Stimulated activated CD4-positive, alpha-beta T cell treated with anti-CD3 and anti-CD28 coated beads, Interleukin-1b, Interleukin-23, amount 100 ng/mL, for 4 hours (primary cell): ENCODE measurements around the gene COL11A2.
A peak's percentile ranks its signal among the peaks of the same experiment; 100 is the strongest.
"Not testable (repeated sequence)": the region's sequence is repeated elsewhere in the genome, so short reads cannot be mapped to it uniquely, and the experiment has no call there.

ENCODE experiments used
- DNase-seq, 2 donors: peaks; one replicate each; pipeline ENCODE4 v3.0.0-alpha.2; 2020; ENCODE audit warnings: low read depth in 2 of 2

COL11A2 gene

DNA sequence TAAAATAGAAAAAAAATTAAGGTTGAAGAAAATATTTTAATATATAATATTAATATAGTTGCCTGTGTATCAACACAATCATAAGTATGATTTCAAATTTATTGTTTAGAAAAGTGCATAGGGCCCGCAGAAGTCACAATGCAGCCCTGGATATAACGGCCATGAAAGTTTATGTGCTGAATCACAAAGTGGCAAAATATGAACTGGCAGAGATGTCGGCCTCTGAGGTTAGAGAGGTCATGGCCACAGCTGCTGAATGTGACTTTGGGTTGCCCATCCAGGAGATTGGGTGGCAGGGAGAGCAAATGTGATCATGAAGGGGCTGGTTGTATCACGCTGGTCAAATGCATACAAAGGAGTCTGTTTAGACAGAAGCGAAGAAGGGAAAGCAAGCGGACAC, 35.7 kb downstream of the COL11A2 start:
- no peak for DNase-seq

DNA sequence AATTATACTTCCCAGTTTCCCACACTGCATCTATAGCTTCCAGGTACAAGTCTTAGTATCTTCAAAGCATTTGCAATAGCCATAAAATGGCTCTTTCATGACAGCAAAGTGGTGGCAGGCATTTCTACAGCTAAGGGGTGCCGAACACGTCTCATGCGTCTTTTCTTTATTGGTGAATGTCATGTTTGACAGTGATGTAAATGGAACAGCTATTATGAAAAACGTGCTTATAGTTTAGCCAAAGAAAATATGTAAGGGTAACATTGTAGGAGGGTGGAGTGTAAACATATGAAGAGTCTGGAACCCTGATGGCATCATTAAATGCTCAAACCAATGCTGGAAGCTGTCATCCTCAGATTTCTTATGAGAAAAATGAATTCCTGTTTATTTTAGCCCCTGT, 37.9 kb downstream of the COL11A2 start:
- no peak for DNase-seq

DNA sequence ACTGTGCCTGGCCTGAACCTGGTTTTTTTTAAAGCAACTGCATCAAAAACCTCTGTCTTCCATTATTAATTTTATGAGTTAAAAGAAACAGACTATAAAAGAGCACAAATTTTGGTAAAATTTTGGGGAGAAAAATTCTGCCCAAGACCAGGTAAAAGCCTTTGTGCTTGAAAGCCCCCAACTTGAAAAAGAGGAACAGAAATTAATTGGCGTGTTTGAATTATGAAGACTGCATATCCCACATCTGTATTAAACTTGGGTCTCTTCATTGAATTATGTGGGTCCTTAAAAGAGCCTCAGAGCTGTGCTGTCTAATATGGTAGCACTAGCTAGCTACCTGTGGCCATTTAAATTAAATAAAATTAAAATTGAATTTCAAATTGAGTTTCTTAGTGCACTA, 41.2 kb downstream of the COL11A2 start:
- DNase-seq = no peak

DNA sequence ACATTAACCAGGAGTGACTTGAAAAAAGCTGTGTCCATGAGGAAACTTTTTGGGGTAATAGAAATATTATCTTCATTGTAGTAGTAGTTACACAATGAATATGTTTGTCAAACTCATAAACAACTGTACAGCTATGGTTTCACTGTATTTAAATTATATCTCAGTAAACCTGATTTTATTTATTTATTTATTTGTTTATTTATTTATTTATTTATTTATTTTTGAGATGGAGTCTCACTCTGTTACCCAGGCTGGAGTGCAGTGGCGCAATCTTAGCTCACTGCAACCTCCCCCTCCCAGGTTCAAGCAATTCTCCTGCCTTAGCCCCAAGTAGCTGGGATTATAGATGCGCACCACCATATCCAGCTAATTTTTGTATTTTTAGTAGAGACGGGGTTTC, 41.7 kb downstream of the COL11A2 start:
- DNase-seq = not testable (repeated sequence)

DNA sequence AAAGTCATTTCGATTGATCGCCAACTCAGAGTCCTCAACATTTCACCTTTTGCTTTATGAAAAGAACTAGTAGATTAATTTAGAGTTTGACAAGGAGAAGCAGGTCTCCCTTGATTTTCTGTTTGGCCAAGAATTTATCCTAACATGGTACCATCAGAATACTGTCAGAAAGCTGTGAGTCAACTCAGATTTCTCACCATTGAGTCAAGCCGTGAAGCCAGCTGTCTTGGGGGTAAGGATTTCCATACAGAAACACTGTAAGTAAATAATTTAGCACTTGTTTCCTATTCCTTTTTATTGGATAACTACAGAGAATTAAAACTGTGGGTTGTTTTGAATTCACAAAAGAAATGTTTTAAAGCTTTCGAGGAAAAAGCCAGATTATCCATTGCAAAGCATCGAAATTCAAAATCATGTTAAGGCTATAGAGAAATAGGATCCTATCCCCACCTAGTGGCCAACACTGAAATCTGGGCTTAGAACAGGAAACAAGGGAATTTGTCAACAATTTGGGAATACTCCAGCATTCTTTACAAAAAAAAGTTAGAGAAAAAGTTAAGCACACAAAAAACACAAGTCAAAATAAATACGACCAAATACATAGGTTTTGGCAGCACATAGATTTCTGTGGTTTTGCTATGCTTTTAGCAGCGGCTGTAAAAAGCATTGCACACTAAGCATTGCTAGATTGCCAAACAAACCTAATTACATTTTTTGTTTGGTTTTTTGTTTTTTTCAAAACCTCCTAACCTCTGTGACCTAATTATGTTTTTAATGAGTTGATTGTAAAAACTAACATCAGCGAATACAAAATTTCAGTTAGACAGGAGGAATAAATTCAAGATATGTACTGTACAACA, 44.2 kb downstream of the COL11A2 start:
- no peak for DNase-seq

DNA sequence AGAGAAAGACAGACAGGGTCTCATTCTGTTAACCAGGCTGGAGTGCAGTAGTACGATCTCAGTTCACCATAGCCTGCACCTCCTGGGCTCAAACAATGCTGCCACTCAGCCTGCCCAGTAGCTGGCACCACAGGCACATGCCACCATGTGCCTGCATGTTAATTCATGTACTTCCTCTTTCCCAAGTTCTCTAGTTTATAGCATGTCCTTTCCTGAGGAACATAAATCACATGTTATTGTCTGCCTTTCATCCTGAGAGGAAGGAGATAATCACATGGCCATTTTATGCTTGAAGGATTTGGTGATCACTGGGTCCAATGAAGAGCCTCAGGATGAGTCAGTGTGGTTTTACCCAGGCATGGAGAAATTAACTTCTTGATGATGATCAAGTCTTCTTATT, 47.9 kb downstream of the COL11A2 start:
- DNase-seq = no peak

DNA sequence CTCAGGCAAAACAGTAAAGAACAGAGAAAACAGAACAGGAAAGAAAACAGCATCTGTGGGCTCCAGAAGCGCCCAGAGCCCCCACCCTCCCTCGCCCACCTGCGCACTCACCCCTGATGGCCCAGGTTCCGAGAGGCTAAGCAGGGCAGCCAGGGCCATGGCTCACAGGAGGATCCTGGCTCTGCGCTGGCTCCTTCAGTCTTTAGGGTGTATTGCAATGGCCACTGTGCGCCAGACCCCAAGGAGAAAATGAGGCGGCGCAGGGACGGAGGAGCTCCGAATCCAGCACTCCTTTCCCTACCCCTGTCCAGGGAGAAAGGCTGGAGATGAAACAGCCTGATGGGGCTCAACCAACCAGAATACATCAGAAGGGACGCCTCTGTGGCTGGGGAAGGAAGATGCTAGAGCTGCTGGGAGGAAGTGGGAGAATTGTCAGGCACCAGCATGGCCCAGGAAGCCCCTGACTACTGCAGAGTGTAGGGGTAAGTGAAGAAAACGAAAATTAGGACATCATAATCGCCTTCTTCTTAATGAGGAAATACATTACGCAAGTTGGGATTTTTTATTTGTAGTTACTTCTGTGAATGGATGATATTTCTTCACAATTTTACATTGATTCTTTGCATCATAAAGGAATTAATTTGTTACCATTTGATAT, 49.0 kb downstream of the COL11A2 start:
- no peak for DNase-seq

DNA sequence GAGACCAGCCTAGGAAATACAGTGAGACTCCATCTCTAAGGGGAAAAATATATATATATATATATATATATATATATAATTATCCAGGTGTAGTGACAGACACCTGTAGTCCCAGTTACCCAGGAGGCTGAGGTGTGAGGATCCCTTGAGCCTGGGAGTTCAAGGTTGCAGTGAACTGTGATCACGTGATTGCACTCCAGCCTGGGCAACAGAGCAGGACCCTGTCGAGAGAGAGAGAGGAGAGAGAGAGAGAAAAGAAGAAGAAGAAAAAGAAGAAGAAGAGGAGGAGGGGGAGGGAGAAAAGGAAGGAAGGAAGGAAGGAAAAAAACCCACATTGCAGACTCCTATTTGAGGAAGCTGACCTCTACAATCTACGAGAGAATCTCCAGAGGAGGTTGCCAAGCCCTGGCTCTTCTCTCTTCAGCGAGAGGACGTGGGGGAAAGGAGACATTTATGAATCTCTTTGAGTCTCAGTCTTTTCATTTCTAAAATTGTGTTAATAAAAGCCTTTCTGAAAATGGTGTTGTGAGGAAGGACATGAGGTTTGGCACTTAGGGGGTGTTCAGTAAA, 49.7 kb downstream of the COL11A2 start:
- no peak for DNase-seq

DNA sequence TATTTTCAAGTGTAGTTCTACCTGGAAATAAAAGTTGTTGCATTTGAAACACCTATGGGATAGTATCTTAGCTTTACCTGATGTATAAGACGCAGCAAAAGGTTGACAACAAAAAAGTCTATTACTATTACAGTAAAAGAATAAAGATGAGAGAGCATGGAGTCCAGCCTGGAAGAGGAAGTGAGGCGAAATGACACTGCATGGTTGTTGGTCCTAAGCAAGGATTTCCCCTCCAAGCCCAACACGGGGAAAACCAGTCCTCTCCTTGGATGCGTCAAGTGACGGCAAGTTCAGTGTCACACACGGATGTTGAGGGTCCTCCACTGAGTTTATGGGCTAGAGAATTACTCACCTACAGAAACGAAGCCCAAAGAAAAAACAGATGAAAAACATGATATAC, 51.7 kb downstream of the COL11A2 start:
- DNase-seq = no peak

DNA sequence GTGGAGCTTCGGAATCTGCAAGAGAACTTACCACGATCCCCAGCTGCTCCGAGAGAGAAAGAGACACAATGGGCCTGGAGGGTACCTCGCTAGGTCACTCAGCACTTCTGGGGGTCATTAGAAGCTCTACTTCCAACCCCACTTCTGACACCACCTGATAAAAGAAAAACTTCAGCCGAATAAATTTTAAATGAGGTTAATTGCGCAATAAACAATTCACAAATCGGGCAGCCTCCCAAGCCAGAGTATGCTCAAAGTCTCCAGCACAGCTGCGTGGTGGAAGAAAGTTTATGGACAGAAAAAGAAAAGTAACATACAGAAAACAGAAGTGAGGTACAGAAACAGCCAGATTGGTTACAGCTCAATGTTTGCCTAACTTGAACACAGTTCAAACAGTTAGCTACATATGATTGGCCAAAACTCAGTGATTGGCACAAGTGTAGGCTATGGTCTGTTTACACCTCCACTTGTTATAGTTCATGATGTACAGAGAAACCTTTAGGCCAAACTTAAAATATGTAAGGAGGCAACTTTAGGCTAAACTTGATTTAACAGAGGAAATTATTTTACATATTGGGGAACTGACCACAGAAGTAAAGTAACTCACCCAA, 52.6 kb downstream of the COL11A2 start:
- no peak for DNase-seq

DNA sequence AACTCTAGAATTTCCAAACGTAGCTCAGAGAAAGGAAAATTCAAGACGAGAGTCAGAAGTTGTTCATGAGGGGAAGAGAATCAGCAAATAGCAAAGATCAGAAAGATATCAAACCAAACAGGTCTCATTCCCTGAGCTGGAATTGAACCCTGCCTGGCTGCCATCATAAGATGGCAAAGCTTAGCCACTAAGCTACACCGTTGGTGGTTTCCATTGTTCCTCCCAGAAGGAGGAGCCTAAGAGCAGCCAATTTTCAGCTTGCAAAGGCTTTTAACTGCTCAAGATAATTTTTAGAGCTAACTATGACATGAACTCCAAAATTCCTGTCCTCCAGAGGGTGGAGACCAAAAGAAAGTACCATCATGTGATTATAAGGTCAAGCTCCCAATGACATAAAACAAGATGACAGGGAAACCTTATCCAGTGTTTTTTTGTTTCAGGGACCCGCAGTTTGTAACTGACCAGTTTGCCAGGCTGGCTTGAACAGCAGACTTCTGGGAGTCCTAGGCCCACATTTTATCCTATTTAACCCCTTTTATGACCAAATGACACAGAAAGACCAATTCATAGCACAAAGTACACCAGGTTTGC, 55.9 kb downstream of the COL11A2 start:
- no peak for DNase-seq

DNA sequence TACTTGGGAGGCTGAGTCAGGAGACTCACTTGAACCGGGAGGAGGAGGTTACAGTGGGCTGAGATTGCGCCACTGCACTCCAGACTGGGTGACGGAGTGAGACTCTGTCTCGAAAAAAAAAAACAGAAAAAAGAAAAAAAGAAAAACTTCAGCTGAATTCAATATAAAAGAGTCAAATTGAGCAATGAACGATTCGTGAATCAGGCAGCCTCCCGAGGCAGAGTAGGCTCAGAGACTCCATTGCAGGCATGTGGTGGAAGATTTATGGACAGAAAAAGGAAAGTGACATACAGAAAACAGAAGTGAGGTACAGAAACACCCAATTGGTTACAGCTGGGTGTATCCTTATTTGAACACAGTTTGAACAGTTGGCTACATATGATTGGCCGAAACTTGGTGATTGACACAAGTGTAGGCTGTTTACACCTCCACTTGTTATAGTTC, 60.2 kb downstream of the COL11A2 start:
- no peak for DNase-seq

DNA sequence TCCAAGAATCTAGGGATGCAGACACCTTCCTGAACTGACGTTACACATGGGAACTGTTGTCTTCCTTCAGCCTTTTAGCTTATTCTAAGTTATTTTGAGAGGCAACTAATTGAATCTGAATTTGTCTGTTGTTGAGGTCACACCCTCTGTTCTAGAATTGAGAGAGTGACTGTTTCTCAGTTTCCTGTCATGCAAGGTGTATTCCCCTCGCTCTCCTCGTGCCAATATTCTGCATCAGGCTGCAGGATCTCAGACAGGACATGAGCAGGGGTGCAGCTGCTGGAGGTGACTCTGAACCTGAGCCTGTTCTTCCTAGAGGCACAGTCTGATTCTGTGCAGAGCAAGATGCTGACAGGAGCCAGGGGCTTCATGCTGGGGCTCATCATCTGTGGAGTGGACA, 63.9 kb downstream of the COL11A2 start:
- no peak for DNase-seq

DNA sequence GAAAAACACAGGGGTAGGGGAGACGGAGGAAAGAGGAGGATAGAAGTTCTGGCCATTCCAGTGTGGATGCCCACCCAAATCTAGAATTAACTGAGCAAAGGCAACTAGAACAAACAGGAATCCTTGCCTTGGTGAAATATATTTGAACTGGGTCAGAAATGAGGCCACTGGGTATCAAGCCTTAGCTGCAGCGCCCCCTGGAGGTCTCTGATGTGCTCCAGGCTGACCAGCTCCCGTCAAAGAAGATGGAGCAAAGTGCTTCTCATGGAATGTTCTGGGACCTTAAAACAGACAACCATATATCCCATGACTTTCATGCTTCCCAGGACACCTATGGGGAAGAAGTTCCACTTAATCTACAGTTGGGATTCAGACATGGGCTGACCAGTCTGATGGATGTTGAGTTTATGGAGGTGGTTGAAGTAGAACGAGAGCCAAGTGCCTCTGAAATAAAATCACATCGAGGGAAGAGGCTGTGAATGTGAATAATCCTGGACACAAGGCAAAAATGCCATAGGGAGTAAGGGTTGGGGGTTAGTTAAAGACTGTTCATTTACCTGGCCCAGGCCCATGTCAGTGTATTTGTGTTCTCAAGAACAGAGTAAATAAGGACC, 66.1 kb downstream of the COL11A2 start:
- peak; percentile 40 to 61 for DNase-seq

DNA sequence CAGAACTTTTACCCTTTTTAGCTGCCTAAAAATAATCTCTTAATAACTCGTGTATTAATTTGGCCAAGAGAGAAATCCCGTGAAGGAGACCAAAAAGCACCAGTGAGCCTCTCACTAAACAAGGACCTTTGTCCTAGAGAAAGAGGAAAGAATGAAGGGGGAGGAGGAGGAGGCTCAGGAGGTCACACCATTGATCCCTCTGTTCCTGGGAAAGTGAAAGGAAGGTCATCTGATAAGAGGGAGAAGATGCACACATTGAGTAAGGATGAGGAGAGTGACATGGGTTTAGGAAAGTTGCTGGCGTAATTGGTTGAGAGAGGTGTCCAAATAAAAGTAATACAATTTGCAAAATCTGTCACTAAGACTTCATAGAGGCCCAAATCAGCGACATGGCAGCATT, 67.3 kb downstream of the COL11A2 start:
- no peak for DNase-seq

DNA sequence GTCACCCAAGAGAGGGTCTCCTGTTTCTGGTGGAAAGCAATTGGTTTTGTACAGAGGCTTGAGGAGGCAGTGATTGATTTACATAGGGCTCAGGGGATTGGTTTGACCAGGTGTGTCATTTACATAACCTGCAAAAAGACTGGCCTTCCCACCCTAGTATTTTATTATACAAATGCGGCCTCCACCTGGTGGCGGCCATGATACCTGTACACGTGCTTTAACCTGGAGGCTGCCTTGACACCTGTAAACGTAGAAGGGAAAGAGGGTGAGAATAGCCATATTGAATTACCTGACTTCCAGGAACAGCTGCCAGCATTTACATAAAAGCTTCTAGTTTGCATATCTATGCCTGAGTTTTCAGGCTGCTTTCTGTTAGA, 67.8 kb downstream of the COL11A2 start:
- no peak for DNase-seq

DNA sequence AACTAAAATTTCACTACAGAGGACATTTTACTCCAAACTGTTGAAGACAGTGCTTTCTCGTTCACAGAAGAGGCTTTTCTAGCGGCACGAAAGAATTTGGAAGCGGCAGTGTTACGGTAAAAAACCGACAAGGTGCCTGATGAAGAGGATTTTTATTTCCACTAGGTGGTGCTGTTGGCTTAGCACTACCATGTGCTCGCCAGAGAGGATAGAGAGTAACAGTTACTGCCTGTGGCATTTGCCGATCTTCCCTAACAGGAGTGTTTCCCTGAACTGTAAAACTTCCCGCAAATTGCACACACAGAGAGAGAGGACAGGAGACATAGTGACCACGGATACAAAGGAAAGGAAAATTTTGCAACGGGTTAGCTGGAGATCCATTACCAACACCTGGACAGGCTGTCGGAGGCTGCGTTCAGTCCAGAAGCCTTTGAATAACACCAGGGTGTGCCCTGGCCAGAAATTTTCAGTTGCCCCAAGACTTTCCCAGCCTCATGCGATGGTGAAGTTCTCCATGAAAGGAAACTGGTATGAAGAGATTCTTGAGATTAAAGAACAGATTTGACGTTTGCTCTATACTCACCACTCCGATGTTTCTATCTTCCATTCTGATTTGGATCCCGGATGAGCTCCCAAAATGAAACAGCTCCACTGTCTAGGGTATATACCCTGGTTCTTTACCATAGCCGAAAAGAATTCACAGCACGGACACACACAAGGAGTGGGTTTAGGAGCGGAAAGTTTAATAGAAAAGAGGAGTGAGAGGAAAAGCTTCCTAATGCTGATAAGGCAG, 68.3 kb downstream of the COL11A2 start:
- DNase-seq = no peak

DNA sequence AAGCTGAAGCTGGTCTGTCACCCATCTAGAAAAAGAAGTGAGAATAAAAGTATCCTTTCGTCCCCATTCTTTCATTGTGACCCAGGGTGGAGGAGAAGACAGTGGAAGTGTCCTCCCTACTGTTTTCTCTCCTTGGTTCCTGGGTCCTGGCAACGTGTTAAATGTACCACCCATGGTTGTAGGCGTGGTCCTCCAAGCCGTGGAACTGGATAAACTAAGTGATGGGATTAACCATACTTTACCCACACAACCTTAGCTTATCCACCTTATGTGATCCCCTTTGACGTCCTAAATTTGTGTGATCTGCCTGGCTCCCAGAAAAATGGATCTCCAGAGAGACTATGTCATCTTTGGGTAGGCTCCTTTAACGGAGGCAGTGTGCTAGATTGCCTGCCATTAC, 69.1 kb downstream of the COL11A2 start:
- DNase-seq = no peak

DNA sequence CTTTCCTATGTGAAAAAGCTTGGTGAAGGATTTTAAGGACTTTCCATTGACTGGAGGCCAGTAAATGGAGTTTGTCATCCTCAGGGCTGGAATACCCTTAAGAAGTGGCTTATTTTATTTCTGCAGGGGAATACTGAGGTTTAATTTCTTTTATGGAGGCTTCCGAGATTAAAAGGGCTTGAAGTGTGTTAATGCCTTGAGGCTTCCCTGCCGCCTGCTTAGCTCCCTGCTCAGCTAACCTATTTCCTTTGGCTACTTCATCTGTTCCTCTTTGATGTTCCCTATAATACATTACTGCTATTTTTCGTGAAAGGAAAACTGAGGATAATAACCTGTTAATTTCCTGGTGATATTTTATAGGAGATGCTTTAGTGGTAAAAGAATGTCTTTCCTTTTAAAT, 72.3 kb downstream of the COL11A2 start:
- no peak for DNase-seq

DNA sequence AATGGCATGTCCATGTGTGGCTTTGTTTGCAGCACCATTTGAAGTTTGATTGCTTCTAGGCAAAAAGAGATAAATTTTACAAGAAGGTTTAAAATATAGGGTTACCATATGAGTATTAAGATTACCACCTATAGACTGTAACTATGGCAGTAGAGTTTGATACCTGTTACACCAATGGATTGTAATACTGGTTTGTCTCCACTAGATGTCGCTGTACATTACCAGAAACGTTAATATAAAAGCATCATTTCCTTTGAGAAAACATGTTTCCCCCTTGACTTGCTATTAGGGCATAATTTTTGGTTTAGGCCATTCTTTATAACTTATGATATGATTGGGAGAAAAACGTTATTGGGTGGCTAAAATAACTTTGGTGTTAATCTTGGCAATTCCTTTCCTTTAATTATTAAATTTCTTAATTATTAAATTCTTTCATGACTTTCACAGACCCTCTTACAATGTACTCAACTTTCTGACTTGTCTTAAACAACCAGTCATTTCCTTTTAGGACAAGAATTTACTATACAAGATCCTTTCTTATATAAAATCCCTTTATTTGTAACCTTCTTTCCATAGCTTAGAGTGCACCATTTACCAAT, 73.6 kb downstream of the COL11A2 start:
- peak in 1 of 2 donors; percentile 38 for DNase-seq
